Activated CD4-positive, alpha-beta T cell treated with anti-CD3 and anti-CD28 coated beads for 36 hours (primary cell): ENCODE data around the gene DCAF17. TPM values are rescaled to one million over a fixed set of nuclear protein-coding genes. Genes with fewer than 3 reads are reported as not detected.

ENCODE experiments used
- ATAC-seq: fragments of 200-7000 bp; cut with Tn5 transposase; one replicate; pipeline ENCODE4 v1.10.0; 2021; ENCODE audit warnings: mild to moderate bottlenecking, moderate library complexity
- CTCF ChIA-PET: fragments of 350-600 bp; sonication (Branson Sonifier 250); formaldehyde crosslinking; loops from one replicate; lab custom pipeline; 2021; ENCODE audit warnings: antibody characterized with exemption; lab: Charles Lee
- POLR2A ChIA-PET: fragments of 350-600 bp; sonication (Branson Sonifier 250); formaldehyde crosslinking; loops from one replicate; lab custom pipeline; 2021; ENCODE audit warnings: antibody characterized with exemption, inconsistent platforms; lab: Charles Lee
- DNase-seq: peaks from one replicate; pipeline ENCODE4 v3.0.0-alpha.2; 2020
- H3K27ac Mint-ChIP-seq: one replicate; pipeline ENCODE4 v1.8.0; 2021; ENCODE audit warnings: mixed read lengths
- H3K27me3 Mint-ChIP-seq: one replicate; pipeline ENCODE4 v1.8.0; 2021; ENCODE audit warnings: mixed read lengths
- H3K36me3 Mint-ChIP-seq: one replicate; pipeline ENCODE4 v1.8.0; 2021; ENCODE audit warnings: low read depth, mixed read lengths
- H3K4me1 Mint-ChIP-seq: one replicate; pipeline ENCODE4 v1.8.0; 2021; ENCODE audit warnings: mixed read lengths
- H3K4me3 Mint-ChIP-seq: one replicate; pipeline ENCODE4 v1.8.0; 2021; ENCODE audit warnings: mild to moderate bottlenecking, moderate library complexity, mixed read lengths
- H3K9me3 Mint-ChIP-seq: one replicate; pipeline ENCODE4 v1.8.0; 2021; ENCODE audit warnings: low read depth, mixed read lengths
- intact Hi-C, 2 experiments: fragments of 100-400 bp; cut with DNase I in 1 of 2; cut with micrococcal nuclease in 1 of 2; formaldehyde crosslinking; loops; one replicate each; pipeline versions ENCODE4 v1.14.2 to v1.15.1; 2022 to 2024; cut with DNase I, micrococcal nuclease
- total RNA-seq, 2 experiments: library from RNA; stranded (reverse); gene quantifications; one replicate each; pipeline ENCODE4 v1.2.3, GENCODE V29; 2021

DCAF17 gene, protein sequence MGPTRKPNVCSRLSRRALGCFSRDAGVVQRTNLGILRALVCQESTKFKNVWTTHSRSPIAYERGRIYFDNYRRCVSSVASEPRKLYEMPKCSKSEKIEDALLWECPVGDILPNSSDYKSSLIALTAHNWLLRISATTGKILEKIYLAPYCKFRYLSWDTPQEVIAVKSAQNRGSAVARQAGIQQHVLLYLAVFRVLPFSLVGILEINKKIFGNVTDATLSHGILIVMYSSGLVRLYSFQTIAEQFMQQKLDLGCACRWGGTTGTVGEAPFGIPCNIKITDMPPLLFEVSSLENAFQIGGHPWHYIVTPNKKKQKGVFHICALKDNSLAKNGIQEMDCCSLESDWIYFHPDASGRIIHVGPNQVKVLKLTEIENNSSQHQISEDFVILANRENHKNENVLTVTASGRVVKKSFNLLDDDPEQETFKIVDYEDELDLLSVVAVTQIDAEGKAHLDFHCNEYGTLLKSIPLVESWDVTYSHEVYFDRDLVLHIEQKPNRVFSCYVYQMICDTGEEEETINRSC
- total RNA-seq: 10 to 100 TPM; 18.3 TPM

DNA sequence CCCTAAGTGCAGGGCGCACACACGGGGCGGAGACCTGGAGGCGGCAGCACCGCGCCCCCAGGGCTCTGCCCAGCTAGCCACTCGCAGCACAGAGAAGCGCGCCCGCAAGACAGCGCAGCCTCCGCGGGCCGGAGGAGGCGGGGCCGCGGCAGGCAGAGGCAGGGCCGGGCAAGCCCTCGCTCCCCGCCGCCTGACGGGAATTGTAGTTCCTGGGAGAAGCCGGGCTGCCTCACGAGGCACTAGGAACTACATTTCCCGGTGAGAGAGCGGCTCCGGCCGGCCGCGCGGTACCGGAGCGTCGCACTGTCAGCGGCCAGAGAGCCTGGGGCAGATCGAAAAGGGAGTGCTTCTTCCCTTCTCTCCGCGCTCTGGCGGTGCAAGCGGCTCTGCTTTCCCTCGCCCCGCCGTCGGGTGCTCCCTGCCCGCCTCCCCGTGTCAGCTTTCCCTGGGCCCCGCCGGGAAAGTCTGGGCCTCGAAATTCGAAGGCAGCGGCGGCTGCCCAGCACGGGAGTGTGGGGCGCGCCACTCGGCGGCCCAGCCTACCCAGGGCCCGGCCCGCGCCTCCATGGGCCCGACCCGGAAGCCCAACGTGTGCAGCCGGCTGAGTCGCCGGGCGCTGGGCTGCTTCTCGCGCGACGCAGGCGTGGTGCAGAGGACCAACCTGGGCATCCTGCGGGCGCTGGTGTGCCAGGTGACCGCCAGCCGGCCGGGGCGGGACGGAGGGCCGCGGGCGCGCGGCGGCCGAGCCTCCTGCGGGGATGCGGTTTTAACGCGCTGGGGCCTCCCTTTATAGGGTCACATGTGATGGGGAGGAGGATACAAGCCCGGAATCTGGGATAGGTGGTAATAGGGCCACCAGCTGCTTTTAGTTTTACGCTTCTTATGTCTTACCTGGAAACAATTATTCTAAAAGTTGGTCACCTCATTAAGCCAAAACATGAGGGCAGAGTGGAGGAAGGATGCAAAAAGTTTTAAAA lies at the start of gene DCAF17:
DCAF17 (plus strand) TSS at position 214 of the 977 bp plus-strand sequence; CDS start at position 566, 352 bp downstream.
- DNase-seq (peak; percentile 97), ATAC-seq (peak; percentile 91)
- H3K27ac Mint-ChIP-seq: peak within 1 kb of the TSS; percentile 95
- ChIA-PET CTCF (interaction anchor here (0.5 to 6.4 kb wide), 14 partner anchors 11 to 1490 kb away, joined by 3 to 41 read pairs (median 3); partner anchors contain the start of gene GORASP2), POLR2A (interaction anchor here (0.6 to 3.1 kb wide), 7 partner anchors 11 to 1954 kb away, joined by 3 to 17 read pairs (median 5); partner anchors contain the start of gene GORASP2)
- H3K27me3 Mint-ChIP-seq: no peaks in the 10 kb centered on the region
- H3K4me3 Mint-ChIP-seq: peak within 1 kb of the TSS; percentile 93
- intact Hi-C loops: loop anchor here (1.0 to 10.0 kb wide), 12 partner anchors 18 to 1122 kb away; partner anchors contain the start of genes GORASP2 (in 2 of the 2), HAT1 (in 1 of the 2), PDK1 (in 1 of the 2) and TLK1 (in 1 of the 2)
- H3K9me3 Mint-ChIP-seq: peaks cover 2% of the 10 kb centered on the region
- peaks cover 63% of the 10 kb centered on the region for H3K36me3 Mint-ChIP-seq
- peaks cover 50% of the 10 kb centered on the region for H3K4me1 Mint-ChIP-seq

- POLR2A ChIA-PET: no interaction called here
- no peak for ATAC-seq
- no peak for DNase-seq
- peaks cover 21% of the 10 kb centered on the region for H3K4me1 Mint-ChIP-seq
- H3K9me3 Mint-ChIP-seq: no peaks in the 10 kb centered on the region
- intact Hi-C loops: no loop called here
- H3K36me3 Mint-ChIP-seq: peaks cover 41% of the 10 kb centered on the region
- no peaks in the 10 kb centered on the region for H3K27me3 Mint-ChIP-seq
- H3K27ac Mint-ChIP-seq: no peak overlapping the region
- CTCF ChIA-PET: no interaction called here
- no peak overlapping the region for H3K4me3 Mint-ChIP-seq
These were observed 47.4 kb upstream of the DCAF17 start for GRCh38 chr2:171386627-171387026.

- peaks cover 39% of the 10 kb centered on the region for H3K36me3 Mint-ChIP-seq
- no peaks in the 10 kb centered on the region for H3K27me3 Mint-ChIP-seq
- CTCF ChIA-PET: no interaction called here
- H3K9me3 Mint-ChIP-seq: no peaks in the 10 kb centered on the region
- H3K4me3 Mint-ChIP-seq: no peak overlapping the region
- DNase-seq (no peak), ATAC-seq (no peak)
- H3K4me1 Mint-ChIP-seq: peaks cover 22% of the 10 kb centered on the region
- POLR2A ChIA-PET: no interaction called here
- intact Hi-C loops: no loop called here
- no peak overlapping the region for H3K27ac Mint-ChIP-seq
These were observed 47.0 kb upstream of the DCAF17 start for GRCh38 chr2:171387052-171387451.

- intact Hi-C loops: no loop called here
These were observed 44.7 kb upstream of the DCAF17 start for GRCh38 chr2:171389325-171389724.

DNA sequence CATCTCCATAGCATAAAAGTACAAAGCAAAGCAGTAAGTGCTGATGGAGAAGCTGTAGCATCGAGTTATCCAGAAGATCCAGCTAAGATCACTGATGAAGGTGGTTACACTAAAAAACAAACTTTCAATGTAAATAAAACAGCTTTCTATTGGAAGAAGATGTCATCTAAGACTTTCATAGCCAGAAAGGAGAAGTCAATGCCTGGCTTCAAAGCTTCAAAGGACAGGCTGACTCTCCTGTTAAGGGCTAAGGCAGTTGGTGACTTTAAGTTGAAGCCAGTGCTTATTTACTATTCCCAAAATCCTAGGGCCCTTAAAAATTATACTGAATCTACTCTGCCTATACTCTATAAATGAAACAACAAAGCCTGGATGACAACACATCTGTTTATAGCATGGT lies 44.2 kb upstream of the DCAF17 start:
- DNase-seq: no peak
- ATAC-seq: no peak
- peaks cover 24% of the 10 kb centered on the region for H3K4me1 Mint-ChIP-seq
- peak overlapping the region; percentile 60 for H3K27ac Mint-ChIP-seq
- intact Hi-C loops: no loop called here
- no peaks in the 10 kb centered on the region for H3K9me3 Mint-ChIP-seq
- CTCF ChIA-PET: interaction anchor here (1.0 to 1.6 kb wide), 3 partner anchors 10 to 460 kb away, joined by 3 to 6 read pairs (median 3); no protein-coding TSS in a partner anchor
- H3K27me3 Mint-ChIP-seq: no peaks in the 10 kb centered on the region
- no peak overlapping the region for H3K4me3 Mint-ChIP-seq
- POLR2A ChIA-PET: interaction anchor here (0.6 kb wide), 1 partner anchor 44 kb away, joined by 5 read pairs; the partner anchor contains the start of gene DCAF17
- peaks cover 26% of the 10 kb centered on the region for H3K36me3 Mint-ChIP-seq

More at GRCh38 chr2:171389325-171389724, 44.7 kb upstream of the DCAF17 start:
- no peak overlapping the region for H3K4me3 Mint-ChIP-seq
- H3K4me1 Mint-ChIP-seq: peaks cover 24% of the 10 kb centered on the region
- ChIA-PET POLR2A (interaction anchor here (0.6 kb wide), 1 partner anchor 45 kb away, joined by 5 read pairs; the partner anchor contains the start of gene DCAF17), CTCF (interaction anchor here (0.5 to 1.6 kb wide), 5 partner anchors 10 to 459 kb away, joined by 3 to 6 read pairs (median 3); no protein-coding TSS in a partner anchor)
- H3K36me3 Mint-ChIP-seq: peaks cover 26% of the 10 kb centered on the region
- ATAC-seq (no peak), DNase-seq (no peak)
- peak overlapping the region; percentile 60 for H3K27ac Mint-ChIP-seq
- no peaks in the 10 kb centered on the region for H3K27me3 Mint-ChIP-seq
- H3K9me3 Mint-ChIP-seq: no peaks in the 10 kb centered on the region

DNA sequence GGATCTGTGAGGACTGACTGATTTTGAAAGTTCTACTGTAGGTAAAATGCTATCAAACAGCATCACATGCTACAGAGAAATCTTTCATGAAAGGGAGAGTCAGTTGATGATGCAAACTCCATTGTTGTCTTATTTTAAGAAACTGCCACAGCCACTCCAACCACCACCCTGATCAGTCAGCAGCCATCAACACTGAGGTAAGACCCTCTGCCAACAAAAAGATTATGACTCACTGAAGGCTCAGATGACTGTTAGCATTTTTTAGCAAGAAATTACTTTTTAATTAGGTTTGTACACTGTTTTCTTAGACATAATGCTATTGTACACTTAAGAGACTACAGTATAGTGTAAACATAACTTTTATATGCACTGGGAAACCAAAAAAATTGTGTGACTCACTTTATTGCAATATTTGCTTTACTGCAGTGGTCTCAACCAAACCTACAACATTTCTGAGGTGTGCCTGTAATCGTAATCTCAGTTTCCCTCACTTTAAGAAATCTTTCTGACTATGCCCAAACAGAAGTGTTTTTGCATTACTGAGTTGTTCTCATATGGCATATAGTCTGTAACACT lies 43.0 kb upstream of the DCAF17 start:
- H3K27ac Mint-ChIP-seq: peak overlapping the region; percentile 43
- DNase-seq: peak; percentile 62
- ATAC-seq: peak; percentile 94
- no peaks in the 10 kb centered on the region for H3K27me3 Mint-ChIP-seq
- H3K36me3 Mint-ChIP-seq: peaks cover 20% of the 10 kb centered on the region
- H3K4me3 Mint-ChIP-seq: no peak overlapping the region
- ChIA-PET POLR2A (no interaction called here), CTCF (interaction anchor here (0.6 kb wide), 1 partner anchor 11 kb away, joined by 3 read pairs; no protein-coding TSS in a partner anchor)
- intact Hi-C loops: loop anchor here (1.0 kb wide), 2 partner anchors 72 to 73 kb away; no protein-coding TSS in a partner anchor
- H3K9me3 Mint-ChIP-seq: no peaks in the 10 kb centered on the region
- H3K4me1 Mint-ChIP-seq: peaks cover 24% of the 10 kb centered on the region

DNA sequence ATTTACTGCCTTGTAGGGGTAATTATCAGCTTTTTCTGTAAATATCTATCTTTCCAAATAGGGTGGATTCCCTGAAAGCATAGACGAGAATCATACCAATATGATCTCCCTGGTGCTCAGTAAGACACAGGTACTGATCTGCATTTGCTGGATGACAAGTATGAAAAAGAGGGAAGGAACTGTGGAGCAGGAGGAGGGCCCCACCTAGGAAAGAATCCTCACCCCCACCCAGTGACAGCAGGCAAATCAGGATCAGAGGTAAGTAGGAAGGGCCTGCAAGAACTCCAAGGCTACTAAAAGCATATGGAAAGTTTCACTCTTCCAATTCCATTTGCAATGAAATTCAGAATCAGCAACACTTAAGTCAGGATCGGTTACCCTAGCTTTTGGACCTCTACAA lies 42.5 kb upstream of the DCAF17 start:
- Mint-ChIP-seq H3K36me3 (peaks cover 19% of the 10 kb centered on the region), H3K4me3 (no peak overlapping the region), H3K27ac (peak overlapping the region; percentile 43), H3K4me1 (peaks cover 24% of the 10 kb centered on the region), H3K27me3 (no peaks in the 10 kb centered on the region), H3K9me3 (no peaks in the 10 kb centered on the region)
- ChIA-PET CTCF (interaction anchor here (0.6 kb wide), 1 partner anchor 10 kb away, joined by 3 read pairs; no protein-coding TSS in a partner anchor), POLR2A (no interaction called here)
- ATAC-seq (no peak), DNase-seq (no peak)
- intact Hi-C loops: loop anchor here (1.0 kb wide), 2 partner anchors 72 to 73 kb away; no protein-coding TSS in a partner anchor

- POLR2A ChIA-PET: interaction anchor here (0.6 kb wide), 1 partner anchor 25 kb away, joined by 3 read pairs; no protein-coding TSS in a partner anchor
These were observed 40.5 kb upstream of the DCAF17 start for GRCh38 chr2:171393487-171393886.

DNA sequence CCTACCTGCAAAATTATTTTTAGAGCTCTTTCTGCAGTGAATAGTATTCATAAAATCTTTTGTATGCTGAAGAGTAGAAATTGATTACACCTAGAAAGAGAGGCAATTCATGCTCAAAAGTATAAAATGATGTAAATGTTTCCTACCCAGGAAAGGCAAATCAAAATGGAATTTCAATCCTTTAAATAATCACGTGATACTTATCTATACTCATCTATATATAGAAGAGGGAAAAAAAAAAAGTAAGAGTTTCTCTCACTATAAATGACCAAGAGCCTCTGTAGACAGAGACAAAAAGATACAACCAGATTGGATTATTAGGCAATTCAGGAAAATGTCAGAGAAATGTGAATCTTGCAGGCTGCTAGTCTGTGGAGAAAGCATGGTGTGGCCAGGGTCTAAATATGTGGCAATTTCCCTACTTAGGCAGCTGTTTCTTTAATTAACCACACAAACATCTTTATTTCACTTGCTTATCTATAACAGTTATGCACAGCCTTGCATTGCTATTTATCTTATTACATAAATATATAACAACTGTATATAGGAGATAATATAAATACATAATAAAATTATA lies 39.8 kb upstream of the DCAF17 start:
- Mint-ChIP-seq H3K4me1 (peaks cover 39% of the 10 kb centered on the region), H3K27me3 (no peaks in the 10 kb centered on the region), H3K36me3 (peaks cover 21% of the 10 kb centered on the region), H3K27ac (no peak overlapping the region), H3K4me3 (no peak overlapping the region), H3K9me3 (peaks cover 3% of the 10 kb centered on the region)
- no peak for ATAC-seq
- ChIA-PET CTCF (interaction anchor here (1.1 kb wide), 1 partner anchor 238 kb away, joined by 3 read pairs; no protein-coding TSS in a partner anchor), POLR2A (no interaction called here)
- intact Hi-C loops: no loop called here
- no peak for DNase-seq

More at GRCh38 chr2:171393487-171393886, 40.5 kb upstream of the DCAF17 start:
- CTCF ChIA-PET: interaction anchor here (0.7 to 1.1 kb wide), 2 partner anchors 14 to 238 kb away, joined by 3 read pairs; no protein-coding TSS in a partner anchor
- no peak for ATAC-seq
- intact Hi-C loops: no loop called here
- DNase-seq: no peak
- Mint-ChIP-seq H3K4me3 (no peak overlapping the region), H3K27me3 (no peaks in the 10 kb centered on the region), H3K27ac (no peak overlapping the region), H3K9me3 (peaks cover 3% of the 10 kb centered on the region), H3K4me1 (peaks cover 35% of the 10 kb centered on the region), H3K36me3 (peaks cover 21% of the 10 kb centered on the region)

DNA sequence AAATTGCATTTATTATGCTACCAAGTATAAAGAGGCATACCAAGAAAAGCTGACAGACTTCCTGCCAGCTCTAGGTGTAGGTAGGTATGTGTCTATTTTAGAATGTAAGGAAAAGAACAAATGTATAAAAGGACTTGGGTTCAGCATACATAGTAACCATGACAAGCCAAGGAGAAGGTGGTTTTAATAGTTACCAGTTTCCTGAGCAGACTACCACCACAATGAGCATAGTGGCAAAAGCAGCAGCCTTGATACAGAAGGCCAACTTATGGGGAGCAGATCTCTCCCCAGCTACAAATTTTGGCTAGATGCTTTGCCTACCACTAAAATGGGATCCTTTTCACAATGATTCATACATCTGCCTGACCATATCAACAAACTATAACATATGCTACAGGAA lies 34.7 kb upstream of the DCAF17 start:
- Mint-ChIP-seq H3K27me3 (no peaks in the 10 kb centered on the region), H3K36me3 (peaks cover 20% of the 10 kb centered on the region), H3K27ac (no peak overlapping the region), H3K4me3 (no peak overlapping the region), H3K4me1 (peaks cover 33% of the 10 kb centered on the region), H3K9me3 (peaks cover 8% of the 10 kb centered on the region)
- DNase-seq: no peak
- ATAC-seq: peak; percentile 25
- POLR2A ChIA-PET: interaction anchor here (0.5 kb wide), 1 partner anchor 1045 kb away, joined by 5 read pairs; no protein-coding TSS in a partner anchor
- intact Hi-C loops: no loop called here
- CTCF ChIA-PET: interaction anchor here (0.5 to 2.4 kb wide), 6 partner anchors 9 to 72 kb away, joined by 3 to 6 read pairs (median 6); no protein-coding TSS in a partner anchor
